Hepatocyte (in vitro differentiated cells): ENCODE measurements around the gene EEF1AKMT3. TPM values are rescaled to one million over a fixed set of nuclear protein-coding genes. Genes with fewer than 3 reads are reported as not detected.

ENCODE experiments used
- DNase-seq: peaks from one replicate; pipeline ENCODE4 v3.0.0-alpha.2; 2016; ENCODE audit warnings: low spot score
- H2AFZ ChIP-seq: fragments of 200-600 bp; sonication (generic); 2 replicates; pipeline ENCODE4 v1.6.0; 2016; ENCODE audit warnings: antibody characterized with exemption, mild to moderate bottlenecking
- H3K27ac ChIP-seq: fragments of 200-600 bp; sonication (generic); 2 replicates; pipeline ENCODE4 v1.5.1; 2016; ENCODE audit warnings: mild to moderate bottlenecking
- H3K27me3 ChIP-seq: fragments of 200-600 bp; sonication (generic); 2 replicates; pipeline ENCODE4 v1.6.1; 2016
- H3K36me3 ChIP-seq: fragments of 200-600 bp; sonication (generic); replicated peaks from 2 replicates; pipeline ENCODE4 v1.5.1; 2016; ENCODE audit warnings: low read depth; ENCODE audit not compliant: insufficient read depth
- H3K4me1 ChIP-seq: fragments of 200-600 bp; sonication (generic); 2 replicates; pipeline ENCODE4 v1.5.1; 2016; ENCODE audit warnings: mild to moderate bottlenecking, moderate library complexity; ENCODE audit not compliant: insufficient read depth
- H3K4me2 ChIP-seq: fragments of 200-600 bp; sonication (generic); 2 replicates; pipeline ENCODE4 v1.6.0; 2016
- H3K4me3 ChIP-seq: fragments of 200-600 bp; sonication (generic); 2 replicates; pipeline ENCODE4 v1.5.1; 2016; ENCODE audit warnings: mild to moderate bottlenecking
- H3K79me2 ChIP-seq: fragments of 200-600 bp; sonication (generic); 2 replicates; pipeline ENCODE4 v1.6.0; 2017; ENCODE audit warnings: mild to moderate bottlenecking
- H3K9me2 ChIP-seq: fragments of 200-600 bp; sonication (generic); replicated peaks from 2 replicates; pipeline ENCODE4 v1.6.0; 2017; ENCODE audit warnings: mild to moderate bottlenecking; ENCODE audit not compliant: insufficient read depth
- H3K9me3 ChIP-seq: fragments of 200-600 bp; sonication (generic); 2 replicates; pipeline ENCODE4 v1.5.1; 2016; ENCODE audit warnings: low read depth, mild to moderate bottlenecking
- H4K20me1 ChIP-seq: fragments of 200-600 bp; sonication (generic); 2 replicates; pipeline ENCODE4 v1.6.0; 2016; ENCODE audit warnings: mild to moderate bottlenecking; ENCODE audit not compliant: insufficient read depth, poor library complexity, severe bottlenecking
- CTCF ChIP-seq: fragments of 200-600 bp; sonication (generic); IDR thresholded peaks from 2 replicates; pipeline ENCODE4 v1.5.1; 2016; ENCODE audit warnings: antibody characterized with exemption, mild to moderate bottlenecking; ENCODE audit not compliant: poor library complexity
- EZH2 ChIP-seq: fragments of 200-600 bp; sonication (generic); IDR thresholded peaks from 2 replicates; pipeline ENCODE4 v1.6.1; 2016; ENCODE audit warnings: antibody characterized with exemption, mild to moderate bottlenecking, borderline replicate concordance
- EZH2phosphoT487 ChIP-seq: fragments of 200-600 bp; sonication (generic); IDR thresholded peaks from one replicate; pipeline ENCODE4 v1.6.1; 2018; ENCODE audit warnings: antibody characterized with exemption, mild to moderate bottlenecking, low read depth, moderate library complexity; ENCODE audit not compliant: unreplicated experiment, severe bottlenecking
- WGBS: methylation state at CpG from one replicate; pipeline ENCODE4 v1.1.6; 2016; ENCODE audit warnings: low lambda C conversion rate; ENCODE audit errors: missing lambda C conversion rate; 5-methylcytosine and 5-hydroxymethylcytosine counted together
- polyA plus RNA-seq: library from polyadenylated mRNA; unstranded; fragments of >200 nt; fragmentation: Nextera tagmentation; extraction: Ambion mirVana; gene quantifications from 2 replicates; pipeline ENCODE4 v1.2.1, GENCODE V29; 2016
- total RNA-seq: library from RNA; depleted of rRNA; stranded (reverse); fragments of >200 nt; gene quantifications from 2 replicates; pipeline ENCODE4 v1.2.3, GENCODE V29; 2014

Gene EEF1AKMT3
- total RNA-seq = 5.5 and 7.6 TPM in 2 replicates
- 4.5 and 10.3 TPM in 2 replicates for polyA plus RNA-seq

GRCh38 chr12:57772429-57773322 lies at the start of gene EEF1AKMT3:
EEF1AKMT3 (plus strand) TSS chr12:57772614; CDS start chr12:57772725, 111 bp downstream.
- Histone ChIP-seq H3K4me2 (peak within 1 kb of the TSS; percentile 91), H3K9me2 (no peaks in the 10 kb centered on the region), H3K36me3 (no peaks in the 10 kb centered on the region), H4K20me1 (no peaks in the 10 kb centered on the region), H3K27ac (peak within 1 kb of the TSS; percentile 90), H3K79me2 (peaks cover 14% of the 10 kb centered on the region), H3K4me1 (peaks cover 5% of the 10 kb centered on the region), H3K4me3 (peak within 1 kb of the TSS; percentile 63), H3K9me3 (no peaks in the 10 kb centered on the region), H2AFZ (peak within 1 kb of the TSS; percentile 90), H3K27me3 (peaks cover 3% of the 10 kb centered on the region)
- TF ChIP-seq CTCF (no peak), EZH2phosphoT487 (no peak)
- 6% methylated on average over 49 of the region's 67 CpGs for WGBS
- peak; percentile 70 for DNase-seq

GRCh38 chr12:57722716-57723629 lies 49.4 kb upstream of the EEF1AKMT3 start:
- Histone ChIP-seq H3K9me3 (no peaks in the 10 kb centered on the region), H3K4me2 (no peak overlapping the region), H3K36me3 (no peaks in the 10 kb centered on the region), H3K4me1 (peaks cover 6% of the 10 kb centered on the region), H4K20me1 (no peaks in the 10 kb centered on the region), H3K27ac (no peak overlapping the region), H2AFZ (no peak overlapping the region), H3K9me2 (no peaks in the 10 kb centered on the region), H3K4me3 (no peak overlapping the region), H3K79me2 (no peaks in the 10 kb centered on the region), H3K27me3 (peaks cover 39% of the 10 kb centered on the region)
- peak; percentile 2 for DNase-seq
- 76% methylated on average over 11 of the region's 11 CpGs for WGBS
- TF ChIP-seq CTCF = no peak
- TF ChIP-seq EZH2 = no peak
- no peak for TF ChIP-seq EZH2phosphoT487

GRCh38 chr12:57723630-57723962 lies 48.8 kb upstream of the EEF1AKMT3 start:
- WGBS = 70% methylated on average over 2 of the region's 2 CpGs
- H3K9me3 ChIP-seq = no peaks in the 10 kb centered on the region
- no peak for DNase-seq
- H3K27me3 ChIP-seq = peaks cover 45% of the 10 kb centered on the region
- no peaks in the 10 kb centered on the region for H3K79me2 ChIP-seq
- H3K27ac ChIP-seq = no peak overlapping the region
- H3K9me2 ChIP-seq = no peaks in the 10 kb centered on the region
- H3K4me2 ChIP-seq = no peak overlapping the region
- no peaks in the 10 kb centered on the region for H4K20me1 ChIP-seq
- H3K36me3 ChIP-seq = no peaks in the 10 kb centered on the region
- TF ChIP-seq CTCF = no peak
- TF ChIP-seq EZH2phosphoT487 = no peak
- TF ChIP-seq EZH2 = no peak
- H2AFZ ChIP-seq = no peak overlapping the region
- H3K4me1 ChIP-seq = peaks cover 6% of the 10 kb centered on the region
- no peak overlapping the region for H3K4me3 ChIP-seq
